Testis (tissue), 2 donors: ENCODE results near the gene ARFGEF3.

ENCODE experiments used
- POLR2A ChIP-seq: fragments of 450-650 bp; IDR thresholded peaks from one replicate; pipeline ENCODE4 v1.6.1; 2017; ENCODE audit warnings: antibody characterized with exemption, mild to moderate bottlenecking, moderate library complexity
- TF ChIP-seq, protein P1 (sequence below), 3 experiments: fragments of 450-650 bp in 2 of 3; fragments of 200-600 bp in 1 of 3; sonication (generic) in 1 of 3; IDR thresholded peaks; one replicate each; pipeline ENCODE4 v1.5.1; 2016 to 2019; ENCODE audit warnings: antibody characterized with exemption in 3 of 3, mild to moderate bottlenecking in 2 of 3, moderate library complexity in 1 of 3

DNA sequence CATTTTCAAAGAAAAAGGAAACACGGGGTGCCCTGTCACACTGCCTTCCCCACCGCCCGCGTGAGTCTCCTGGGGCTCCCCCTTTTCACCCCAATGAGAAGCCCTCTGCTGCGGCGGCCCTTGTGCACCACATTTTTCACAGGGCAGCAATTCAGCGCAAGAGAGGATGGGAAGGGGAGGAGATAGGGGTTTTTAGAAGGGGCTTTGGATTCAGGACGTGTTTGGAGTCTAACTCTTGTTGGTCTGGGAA is 726 bp upstream of the ARFGEF3 start:
- TF ChIP-seq POLR2A, result no peak
- TF ChIP-seq, protein P1, sequence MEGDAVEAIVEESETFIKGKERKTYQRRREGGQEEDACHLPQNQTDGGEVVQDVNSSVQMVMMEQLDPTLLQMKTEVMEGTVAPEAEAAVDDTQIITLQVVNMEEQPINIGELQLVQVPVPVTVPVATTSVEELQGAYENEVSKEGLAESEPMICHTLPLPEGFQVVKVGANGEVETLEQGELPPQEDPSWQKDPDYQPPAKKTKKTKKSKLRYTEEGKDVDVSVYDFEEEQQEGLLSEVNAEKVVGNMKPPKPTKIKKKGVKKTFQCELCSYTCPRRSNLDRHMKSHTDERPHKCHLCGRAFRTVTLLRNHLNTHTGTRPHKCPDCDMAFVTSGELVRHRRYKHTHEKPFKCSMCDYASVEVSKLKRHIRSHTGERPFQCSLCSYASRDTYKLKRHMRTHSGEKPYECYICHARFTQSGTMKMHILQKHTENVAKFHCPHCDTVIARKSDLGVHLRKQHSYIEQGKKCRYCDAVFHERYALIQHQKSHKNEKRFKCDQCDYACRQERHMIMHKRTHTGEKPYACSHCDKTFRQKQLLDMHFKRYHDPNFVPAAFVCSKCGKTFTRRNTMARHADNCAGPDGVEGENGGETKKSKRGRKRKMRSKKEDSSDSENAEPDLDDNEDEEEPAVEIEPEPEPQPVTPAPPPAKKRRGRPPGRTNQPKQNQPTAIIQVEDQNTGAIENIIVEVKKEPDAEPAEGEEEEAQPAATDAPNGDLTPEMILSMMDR (IDR thresholded peaks at IDR 0.05), result no peak
